Epithelial cell of esophagus (primary cell): ENCODE results near the gene TEX36.
A peak's percentile ranks its signal among the peaks of the same experiment; 100 is the strongest.

Experiments
- DNase-seq: peaks from one replicate; pipeline ENCODE4 v3.0.0; 2010; ENCODE audit warnings: low read depth
- H3K4me3 ChIP-seq: 2 replicates; pipeline ENCODE4 v1.5.1; 2011; ENCODE audit warnings: mild to moderate bottlenecking, low read length, control low read depth
- CTCF ChIP-seq: IDR thresholded peaks from 2 replicates; pipeline ENCODE4 v1.5.1; 2011; ENCODE audit warnings: low read depth, mild to moderate bottlenecking, low read length, control low read depth, inconsistent platforms; ENCODE audit not compliant: insufficient read depth; ENCODE audit errors: missing control alignments

Gene TEX36

DNA sequence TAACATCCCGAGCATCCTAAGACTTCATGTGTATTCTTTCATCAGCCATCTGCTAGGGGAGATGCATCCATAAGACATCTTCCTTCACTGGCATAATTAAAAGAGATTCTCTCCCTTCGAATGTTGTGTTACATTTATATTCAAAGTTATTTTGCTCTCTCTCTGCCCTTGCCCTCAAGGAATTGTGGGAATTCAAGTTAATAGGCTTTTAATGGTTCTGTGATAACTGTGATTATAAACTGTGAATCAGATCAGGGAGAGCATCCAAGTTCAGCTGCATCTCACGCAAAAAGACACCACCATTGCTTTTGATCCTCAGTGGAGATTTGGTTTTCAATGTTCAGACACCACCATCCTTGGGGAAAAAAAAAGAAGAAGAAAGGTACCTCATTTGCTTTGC is 9.2 kb upstream of the TEX36 start:
- TF ChIP-seq CTCF = no peak
- no peak overlapping the region for H3K4me3 ChIP-seq
- no peak for DNase-seq

GRCh38 chr10:125691160-125691981 is 8.4 kb upstream of the TEX36 start:
- TF ChIP-seq CTCF = no peak
- DNase-seq = peak; percentile 35
- no peak overlapping the region for H3K4me3 ChIP-seq

- DNase-seq = no peak
- no peak for TF ChIP-seq CTCF
- no peak overlapping the region for H3K4me3 ChIP-seq
Measured at GRCh38 chr10:125689955-125690569, 7.1 kb upstream of the TEX36 start.

- H3K4me3 ChIP-seq = no peak overlapping the region
- TF ChIP-seq CTCF = no peak
- DNase-seq = peak; percentile 68
Measured at GRCh38 chr10:125687507-125688185, 4.7 kb upstream of the TEX36 start.

DNA sequence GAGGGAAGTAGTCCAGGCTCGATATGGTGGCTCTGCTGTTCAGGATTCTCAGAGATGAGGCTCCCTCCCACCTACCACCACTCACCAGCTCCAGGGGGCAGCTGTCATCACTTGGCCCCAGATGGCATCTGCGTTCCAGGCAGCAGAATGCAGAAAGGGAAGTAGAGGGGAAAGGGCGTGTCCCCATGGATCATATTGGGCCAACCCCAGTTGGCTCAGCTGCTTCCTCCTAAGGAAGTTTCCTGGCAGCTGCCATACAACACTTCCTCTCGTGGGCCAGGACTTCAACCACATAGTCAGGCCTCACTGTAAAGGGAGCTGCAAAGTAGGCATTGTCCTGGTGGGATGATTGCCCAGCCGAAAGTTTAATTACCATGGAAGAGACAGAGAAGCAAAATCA is 1.6 kb upstream of the TEX36 start:
- H3K4me3 ChIP-seq = no peak overlapping the region
- no peak for TF ChIP-seq CTCF
- no peak for DNase-seq

DNA sequence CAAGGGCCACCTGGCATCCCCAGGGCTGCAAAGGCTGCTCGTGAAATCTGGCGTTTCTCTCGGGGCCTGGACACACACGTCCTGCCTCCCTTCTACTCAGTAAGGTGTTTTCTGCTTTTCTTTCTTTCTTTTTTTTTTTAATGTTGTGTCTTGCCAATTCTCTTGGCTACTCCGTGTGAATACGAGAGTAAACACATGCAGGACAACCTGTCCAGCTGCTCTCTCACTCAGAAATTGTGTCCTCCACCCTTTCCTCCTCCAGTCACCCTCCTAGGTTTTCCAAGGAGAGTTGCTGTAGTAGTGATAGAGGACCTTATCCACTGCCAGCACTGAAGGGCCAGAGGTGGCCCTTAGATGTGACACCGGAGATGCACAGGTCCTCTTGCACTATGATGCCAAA is 858 bp upstream of the TEX36 start:
- H3K4me3 ChIP-seq = no peak overlapping the region
- no peak for DNase-seq
- TF ChIP-seq CTCF = no peak
